T47D (cell line): ENCODE results near the gene CBX7.

Experiments used
- DNase-seq, 2 experiments: peaks; one replicate each; pipeline versions ENCODE4 v3.0.0 to v3.0.0-alpha.2; 2011 to 2012; ENCODE audit warnings: low read depth in 1 of 2, low spot score in 1 of 2
- JUND ChIP-seq: IDR thresholded peaks from 2 replicates; pipeline ENCODE4 v1.6.1; 2012; ENCODE audit warnings: low read depth
- in situ Hi-C: cut with HindIII; loops from 2 replicates; pipeline ENCODE4 v1.10.0; 2016; ENCODE audit warnings: low sequenced_read_pairs, low pct_unique_long_range_greater_than_20kb

CBX7 gene

GRCh38 chr22:39120983-39121382 lies 31.5 kb downstream of the CBX7 start:
- DNase-seq: no peak
- no peak for TF ChIP-seq JUND
- in situ Hi-C loops: no loop called here

GRCh38 chr22:39117585-39118191 lies 34.8 kb downstream of the CBX7 start:
- TF ChIP-seq JUND: no peak
- peak; percentile 33 to 64 for DNase-seq
- in situ Hi-C loops: no loop called here

GRCh38 chr22:39115977-39116621 lies 36.4 kb downstream of the CBX7 start:
- TF ChIP-seq JUND: no peak
- in situ Hi-C loops: no loop called here
- no peak for DNase-seq

- DNase-seq: no peak
- in situ Hi-C loops: no loop called here
- no peak for TF ChIP-seq JUND
Measured at GRCh38 chr22:39115570-39115969, 36.9 kb downstream of the CBX7 start.

- DNase-seq: no peak
- in situ Hi-C loops: no loop called here
- no peak for TF ChIP-seq JUND
Measured at GRCh38 chr22:39114112-39114511, 38.4 kb downstream of the CBX7 start.

GRCh38 chr22:39110631-39111561 lies 41.6 kb downstream of the CBX7 start:
- DNase-seq: peak in 1 of 2 experiments; percentile 20
- in situ Hi-C loops: no loop called here
- no peak for TF ChIP-seq JUND

GRCh38 chr22:39109361-39109760 lies 43.1 kb downstream of the CBX7 start:
- DNase-seq: no peak
- in situ Hi-C loops: no loop called here
- no peak for TF ChIP-seq JUND

GRCh38 chr22:39108487-39108886 lies 44.0 kb downstream of the CBX7 start:
- DNase-seq: no peak
- in situ Hi-C loops: no loop called here

GRCh38 chr22:39106326-39106725 lies 46.2 kb downstream of the CBX7 start:
- no peak for DNase-seq
- in situ Hi-C loops: no loop called here
- TF ChIP-seq JUND: no peak

More at GRCh38 chr22:39108487-39108886, 44.0 kb downstream of the CBX7 start:
- TF ChIP-seq JUND: no peak

- DNase-seq: no peak
- in situ Hi-C loops: no loop called here
- no peak for TF ChIP-seq JUND
Measured at GRCh38 chr22:39103431-39103830, 49.0 kb downstream of the CBX7 start.

- DNase-seq: no peak
- no peak for TF ChIP-seq JUND
- in situ Hi-C loops: no loop called here
Measured at GRCh38 chr22:39101226-39101625, 51.3 kb downstream of the CBX7 start.

GRCh38 chr22:39098576-39098975 lies 53.9 kb downstream of the CBX7 start:
- in situ Hi-C loops: no loop called here
- no peak for TF ChIP-seq JUND
- DNase-seq: no peak

GRCh38 chr22:39098026-39098425 lies 54.5 kb downstream of the CBX7 start:
- in situ Hi-C loops: no loop called here
- TF ChIP-seq JUND: no peak
- DNase-seq: peak in 1 of 2 experiments; percentile 25
